Kidney epithelial cell (primary cell): ENCODE measurements around the gene STIM2. TPM values are rescaled to one million over a fixed set of nuclear protein-coding genes. Genes with fewer than 3 reads are reported as not detected.
A peak's percentile ranks its signal among the peaks of the same experiment; 100 is the strongest.

Experiments
- DNase-seq: peaks from one replicate; pipeline ENCODE4 v3.0.0-alpha.2; 2010; ENCODE audit warnings: low read depth
- H3K27me3 ChIP-seq: 2 replicates; pipeline ENCODE4 v1.6.0; 2011; ENCODE audit warnings: low read length; ENCODE audit not compliant: control insufficient read depth, insufficient read depth
- H3K36me3 ChIP-seq: 2 replicates; pipeline ENCODE4 v1.5.1; 2011; ENCODE audit warnings: low read length; ENCODE audit not compliant: control insufficient read depth, insufficient read depth
- H3K4me3 ChIP-seq: 2 replicates; pipeline ENCODE4 v1.5.1; 2011; ENCODE audit warnings: low read depth, mild to moderate bottlenecking, control low read depth, low read length
- total RNA-seq: library from RNA; depleted of rRNA; stranded (reverse); fragments of >200 nt; gene quantifications from 2 replicates; pipeline ENCODE4 v1.2.3, GENCODE V29; 2015
- TF ChIP-seq, protein P1 (sequence below): IDR thresholded peaks from 2 replicates; pipeline ENCODE4 v1.5.1; 2011; ENCODE audit warnings: mild to moderate bottlenecking, moderate library complexity, low read length, control low read depth, inconsistent platforms; ENCODE audit not compliant: insufficient read depth, poor library complexity, severe bottlenecking

Gene STIM2
- total RNA-seq, 1 donor from 2014 or later: 12.0 TPM

DNA sequence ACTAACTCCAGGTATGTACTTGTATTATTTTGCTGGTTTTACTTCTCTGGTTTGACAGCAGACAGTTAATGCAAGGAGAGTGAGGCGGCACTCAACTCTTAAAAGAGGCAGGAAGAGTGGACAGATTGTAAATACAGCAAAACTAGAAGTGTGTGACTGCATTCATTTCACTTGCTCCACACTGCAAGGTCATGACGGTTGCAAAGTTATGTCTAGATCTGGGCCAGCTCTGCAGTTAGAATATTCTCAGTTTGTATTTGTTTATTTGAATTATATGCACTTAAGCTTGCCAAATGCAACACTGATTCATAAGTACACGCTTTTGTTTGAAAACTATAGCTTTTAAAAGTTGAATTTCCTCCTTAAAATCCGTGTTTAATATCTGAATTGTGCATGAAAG is 148.9 kb downstream of the STIM2 start:
- Histone ChIP-seq H3K4me3 (no peak overlapping the region), H3K36me3 (no peaks in the 10 kb centered on the region), H3K27me3 (no peaks in the 10 kb centered on the region)
- TF ChIP-seq, protein P1, sequence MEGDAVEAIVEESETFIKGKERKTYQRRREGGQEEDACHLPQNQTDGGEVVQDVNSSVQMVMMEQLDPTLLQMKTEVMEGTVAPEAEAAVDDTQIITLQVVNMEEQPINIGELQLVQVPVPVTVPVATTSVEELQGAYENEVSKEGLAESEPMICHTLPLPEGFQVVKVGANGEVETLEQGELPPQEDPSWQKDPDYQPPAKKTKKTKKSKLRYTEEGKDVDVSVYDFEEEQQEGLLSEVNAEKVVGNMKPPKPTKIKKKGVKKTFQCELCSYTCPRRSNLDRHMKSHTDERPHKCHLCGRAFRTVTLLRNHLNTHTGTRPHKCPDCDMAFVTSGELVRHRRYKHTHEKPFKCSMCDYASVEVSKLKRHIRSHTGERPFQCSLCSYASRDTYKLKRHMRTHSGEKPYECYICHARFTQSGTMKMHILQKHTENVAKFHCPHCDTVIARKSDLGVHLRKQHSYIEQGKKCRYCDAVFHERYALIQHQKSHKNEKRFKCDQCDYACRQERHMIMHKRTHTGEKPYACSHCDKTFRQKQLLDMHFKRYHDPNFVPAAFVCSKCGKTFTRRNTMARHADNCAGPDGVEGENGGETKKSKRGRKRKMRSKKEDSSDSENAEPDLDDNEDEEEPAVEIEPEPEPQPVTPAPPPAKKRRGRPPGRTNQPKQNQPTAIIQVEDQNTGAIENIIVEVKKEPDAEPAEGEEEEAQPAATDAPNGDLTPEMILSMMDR: no peak
- no peak for DNase-seq

DNA sequence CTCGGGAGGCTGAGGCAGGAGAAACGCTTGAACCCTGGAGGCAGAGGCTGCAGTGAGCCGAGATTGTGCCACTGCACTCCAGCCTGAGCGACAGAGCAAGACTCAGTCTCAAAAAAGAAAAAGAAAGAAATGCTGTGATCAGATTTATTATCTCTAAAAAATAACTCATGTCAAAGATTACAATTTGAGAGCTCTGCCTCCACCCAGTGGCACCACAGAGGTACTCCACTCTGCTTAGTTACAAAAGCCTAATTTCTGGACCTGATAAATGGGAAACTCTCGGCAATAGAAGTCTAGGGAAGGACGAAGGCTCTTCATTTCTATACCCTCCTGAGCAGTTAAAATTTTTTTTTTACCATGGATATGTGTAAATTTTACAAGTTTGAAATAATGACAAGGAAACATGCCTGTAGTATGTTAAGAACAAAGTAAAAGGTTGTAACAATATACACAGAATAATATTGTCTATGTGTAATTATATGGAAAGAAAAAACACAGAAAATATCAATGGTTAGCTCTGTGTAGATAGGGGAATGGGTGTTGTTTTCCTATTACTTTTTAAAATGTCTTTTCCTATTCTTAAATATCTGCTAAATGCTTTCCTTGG is 149.8 kb downstream of the STIM2 start:
- no peaks in the 10 kb centered on the region for H3K36me3 ChIP-seq
- DNase-seq: peak; percentile 26
- H3K4me3 ChIP-seq: no peak overlapping the region
- TF ChIP-seq, protein P1: peak; percentile 72
- no peaks in the 10 kb centered on the region for H3K27me3 ChIP-seq

- Histone ChIP-seq H3K4me3 (no peak overlapping the region), H3K36me3 (no peaks in the 10 kb centered on the region), H3K27me3 (no peaks in the 10 kb centered on the region)
- TF ChIP-seq, protein P1: no peak
- no peak for DNase-seq
These were observed 150.8 kb downstream of the STIM2 start for GRCh38 chr4:27011401-27011800.

DNA sequence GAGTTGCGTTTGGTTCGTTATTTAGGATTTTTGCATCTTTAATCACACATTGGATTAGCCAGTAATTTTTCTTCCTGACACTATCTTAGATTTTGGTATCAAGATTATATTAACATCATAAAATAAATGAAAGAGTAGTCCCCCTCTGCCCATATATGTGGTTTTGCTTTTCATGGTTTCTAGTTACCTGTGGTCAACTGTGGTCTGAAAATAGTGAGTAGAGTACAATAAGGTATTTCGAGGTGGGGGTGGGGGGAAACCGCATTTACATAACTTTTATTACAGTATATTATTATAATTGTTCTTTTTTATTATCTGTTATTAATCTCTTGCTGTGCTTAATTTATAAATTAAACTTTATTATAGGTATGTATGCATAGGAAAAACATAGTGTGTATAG is 152.4 kb downstream of the STIM2 start:
- Histone ChIP-seq H3K4me3 (no peak overlapping the region), H3K27me3 (no peaks in the 10 kb centered on the region), H3K36me3 (no peaks in the 10 kb centered on the region)
- TF ChIP-seq, protein P1: no peak
- DNase-seq: no peak

DNA sequence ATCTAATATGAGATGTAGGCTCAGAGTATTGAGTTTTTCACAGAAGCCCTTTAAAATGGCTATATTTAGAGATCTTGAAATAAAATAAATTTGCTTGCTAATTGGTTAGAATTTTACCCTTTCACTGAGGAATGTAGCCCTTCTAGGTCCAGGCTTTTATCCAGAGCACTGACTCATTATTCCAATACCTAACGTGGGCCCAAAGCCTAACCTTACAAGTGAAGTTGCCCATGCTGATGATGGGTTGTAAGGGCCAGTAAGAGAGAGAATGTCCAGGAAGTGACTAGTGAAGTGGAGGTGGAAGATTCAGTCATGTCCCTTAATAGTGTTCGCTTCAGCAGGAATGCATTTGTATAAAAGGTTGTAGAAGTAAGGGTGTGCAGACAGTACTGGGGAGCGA is 155.9 kb downstream of the STIM2 start:
- no peaks in the 10 kb centered on the region for H3K27me3 ChIP-seq
- H3K36me3 ChIP-seq: no peaks in the 10 kb centered on the region
- H3K4me3 ChIP-seq: no peak overlapping the region
- TF ChIP-seq, protein P1: no peak
- DNase-seq: no peak

- DNase-seq: no peak
- TF ChIP-seq, protein P1: no peak
- Histone ChIP-seq H3K4me3 (no peak overlapping the region), H3K27me3 (no peaks in the 10 kb centered on the region), H3K36me3 (no peaks in the 10 kb centered on the region)
These were observed 157.0 kb downstream of the STIM2 start for GRCh38 chr4:27017623-27018022.
